ENCODE results near the gene ZNF749.
A peak's percentile ranks its signal among the peaks of the same experiment; 100 is the strongest.
"Not testable (repeated sequence)": the region's sequence is repeated elsewhere in the genome, so short reads cannot be mapped to it uniquely, and the experiment has no call there.

ZNF749 gene

DNA sequence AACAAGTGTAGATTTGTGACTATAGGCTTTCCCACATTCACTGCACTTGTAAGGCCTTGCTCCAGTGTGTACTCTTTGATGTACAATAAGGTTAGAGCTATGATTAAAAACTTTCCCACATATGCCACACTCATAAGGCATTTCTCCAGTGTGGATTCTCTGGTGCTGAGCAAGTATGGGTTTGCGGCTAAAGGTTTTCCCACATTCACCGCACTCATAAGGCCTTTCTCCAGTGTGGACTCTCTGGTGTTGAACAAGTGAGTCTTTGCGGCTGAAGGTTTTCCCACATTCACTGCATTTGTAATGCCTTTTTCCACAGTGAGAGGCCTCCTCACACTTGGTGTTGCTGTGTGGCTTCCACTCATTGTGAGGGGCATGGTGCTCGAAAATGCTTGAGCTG lies 38.5 kb downstream of the ZNF749 start:
- Histone ChIP-seq H3K27ac (ENCODE audit: low read depth, low read length, severe bottlenecking) (no peak overlapping the region), H3K9me3 (ENCODE audit: control insufficient read depth, low read length) (peaks cover 68% of the 10 kb centered on the region), H3K4me1 (ENCODE audit: control insufficient read depth, insufficient read depth, low read length, poor library complexity, severe bottlenecking) (no peaks in the 10 kb centered on the region), H3K4me3 (ENCODE audit: extremely low read depth, insufficient read depth, low read length, poor library complexity, severe bottlenecking) (no peak overlapping the region), H3K36me3 (ENCODE audit: control insufficient read depth, insufficient read depth, low read length) (peaks cover 53% of the 10 kb centered on the region)
- 90 to 93% methylated on average over 2 to 4 of the region's 4 CpGs for WGBS, 2 experiments (ENCODE audit: insufficient coverage in 2 of 2)

DNA sequence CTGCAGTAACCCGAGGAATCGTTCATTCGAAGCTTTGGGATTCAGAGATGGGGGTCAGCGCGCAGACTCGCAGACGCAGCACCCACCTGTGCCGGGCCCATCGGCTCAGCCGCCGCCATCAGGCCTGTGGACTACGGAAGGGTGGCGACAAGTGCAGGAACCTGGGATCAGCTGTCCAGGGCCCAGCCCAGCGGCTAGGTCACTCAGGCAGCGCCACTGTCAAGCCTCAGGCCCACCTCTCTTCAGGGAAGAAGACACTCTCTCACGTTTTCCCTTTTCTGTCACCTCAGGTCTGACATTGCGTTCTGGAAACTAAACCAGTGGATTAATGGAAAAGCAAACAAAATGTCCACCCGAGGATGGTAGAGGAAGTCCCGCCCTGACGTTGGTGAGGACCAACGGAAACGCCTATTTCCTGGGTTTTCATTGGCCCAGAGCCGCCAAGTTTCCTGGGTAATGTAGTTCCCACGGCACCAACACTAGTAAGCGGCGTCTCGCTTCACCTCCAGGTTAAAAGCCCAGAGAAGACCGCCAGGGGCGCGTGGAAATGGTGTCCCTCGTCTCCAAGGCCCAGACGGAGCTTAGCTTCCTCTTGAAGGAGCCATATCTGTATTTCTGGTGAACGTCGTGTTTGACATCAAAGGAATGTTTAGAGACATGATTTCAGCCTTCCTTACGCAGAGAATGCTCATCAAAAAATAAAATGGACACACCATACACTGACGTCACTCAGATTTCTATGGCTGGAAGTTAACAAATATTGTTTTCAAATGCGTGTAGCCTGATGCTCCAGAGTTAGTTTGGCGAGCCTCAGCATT lies 42.3 kb downstream of the ZNF749 start, which contains the start of gene ZNF772:
ZNF772 (minus strand) TSS at position 376 of the 818 bp plus-strand sequence; CDS start at position 119, 257 bp downstream.
- no peaks in the 10 kb centered on the region for H3K4me1 ChIP-seq (ENCODE audit: control insufficient read depth, insufficient read depth, low read length, poor library complexity, severe bottlenecking)
- peak within 1 kb of the TSS; percentile 92 for H3K4me3 ChIP-seq (ENCODE audit: extremely low read depth, insufficient read depth, low read length, poor library complexity, severe bottlenecking)
- WGBS, 2 experiments (ENCODE audit: insufficient coverage in 2 of 2) = 9 to 10% methylated on average over 36 to 37 of the region's 38 CpGs
- peaks cover 42% of the 10 kb centered on the region for H3K36me3 ChIP-seq (ENCODE audit: control insufficient read depth, insufficient read depth, low read length)
- peaks cover 46% of the 10 kb centered on the region for H3K9me3 ChIP-seq (ENCODE audit: control insufficient read depth, low read length)
- H3K27ac ChIP-seq (ENCODE audit: low read depth, low read length, severe bottlenecking) = no peak within 1 kb of the TSS

DNA sequence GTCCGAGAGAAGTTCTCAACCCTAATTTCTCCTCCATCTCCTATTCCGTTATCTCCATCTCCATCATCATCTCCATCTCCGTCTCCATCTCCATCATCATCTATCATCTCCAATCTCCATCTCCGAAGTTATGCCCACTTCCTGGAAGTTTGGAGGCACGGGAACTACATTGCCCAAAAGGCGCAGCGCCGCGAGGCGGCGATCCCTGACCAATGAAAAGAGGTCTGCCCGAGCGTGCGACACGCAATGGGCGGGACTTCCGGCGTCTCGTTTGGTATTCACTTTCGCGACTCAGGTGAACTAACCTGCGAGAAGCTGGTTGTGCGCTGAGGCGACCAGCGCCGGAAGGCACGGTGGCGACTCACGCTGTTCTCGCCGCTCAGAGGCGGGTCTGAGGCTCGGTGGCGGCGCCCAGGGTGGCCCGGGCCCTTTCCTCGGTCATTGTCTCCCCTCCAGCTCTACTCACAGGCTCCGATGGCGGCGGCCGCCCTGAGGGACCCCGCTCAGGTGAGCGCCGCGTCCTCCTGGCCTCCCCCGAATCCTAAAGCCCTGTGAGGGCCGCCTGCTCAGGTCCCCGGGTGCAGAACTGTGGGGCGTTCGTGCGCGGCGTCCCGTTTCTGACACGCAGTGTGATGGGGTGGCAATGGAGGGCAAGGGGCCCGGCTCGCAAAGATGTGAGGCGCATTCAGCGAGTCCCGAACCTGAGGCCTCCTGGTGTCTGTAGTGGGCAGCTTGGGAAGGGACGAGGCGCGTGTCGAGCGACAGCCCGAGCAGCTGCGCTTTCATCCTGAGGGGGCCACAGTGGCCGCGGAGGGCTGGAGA lies 52.6 kb downstream of the ZNF749 start, which contains the start of gene ZNF419:
ZNF419 (plus strand) TSS at position 274 of the 822 bp plus-strand sequence; CDS start at position 475, 201 bp downstream.
- not testable (repeated sequence) for H3K27ac ChIP-seq (ENCODE audit: low read depth, low read length, severe bottlenecking); H3K9me3 ChIP-seq (ENCODE audit: control insufficient read depth, low read length); H3K4me1 ChIP-seq (ENCODE audit: control insufficient read depth, insufficient read depth, low read length, poor library complexity, severe bottlenecking)
- H3K4me3 ChIP-seq (ENCODE audit: extremely low read depth, insufficient read depth, low read length, poor library complexity, severe bottlenecking) = peak within 1 kb of the TSS; percentile 82
- H3K36me3 ChIP-seq (ENCODE audit: control insufficient read depth, insufficient read depth, low read length) = peaks cover 26% of the 10 kb centered on the region
- WGBS, 2 experiments (ENCODE audit: insufficient coverage in 2 of 2) = 3 to 4% methylated on average over 35 to 38 of the region's 69 CpGs

DNA sequence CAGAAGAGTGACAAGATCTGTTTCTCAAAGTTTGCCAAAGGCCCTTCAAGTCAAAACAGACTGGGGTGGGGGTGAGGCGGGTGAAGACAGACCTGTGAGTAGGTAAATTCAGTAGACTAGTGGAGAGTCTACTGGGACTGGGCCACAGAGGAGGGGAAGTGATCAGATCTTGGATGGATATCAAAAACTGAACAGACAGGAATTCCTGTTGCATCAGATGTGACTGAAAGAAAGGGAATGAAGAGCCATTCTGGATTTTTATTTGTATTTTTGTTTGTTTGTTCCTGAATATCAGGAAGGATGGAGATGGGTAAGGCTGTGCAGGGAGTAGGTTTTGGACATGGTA lies 53.1 kb downstream of the ZNF749 start:
- H3K4me1 ChIP-seq (ENCODE audit: control insufficient read depth, insufficient read depth, low read length, poor library complexity, severe bottlenecking); H3K27ac ChIP-seq (ENCODE audit: low read depth, low read length, severe bottlenecking); H3K9me3 ChIP-seq (ENCODE audit: control insufficient read depth, low read length): not testable (repeated sequence)
- no CpG with 5 or more reads among the region's 1 CpG for WGBS, 2 experiments (ENCODE audit: insufficient coverage in 2 of 2)
- peak overlapping the region; percentile 82 for H3K4me3 ChIP-seq (ENCODE audit: extremely low read depth, insufficient read depth, low read length, poor library complexity, severe bottlenecking)
- peaks cover 31% of the 10 kb centered on the region for H3K36me3 ChIP-seq (ENCODE audit: control insufficient read depth, insufficient read depth, low read length)
